Measurements from ENCODE around the gene IGSF11.
"Not testable (repeated sequence)": the region's sequence is repeated elsewhere in the genome, so short reads cannot be mapped to it uniquely, and the experiment has no call there.

IGSF11 gene

DNA sequence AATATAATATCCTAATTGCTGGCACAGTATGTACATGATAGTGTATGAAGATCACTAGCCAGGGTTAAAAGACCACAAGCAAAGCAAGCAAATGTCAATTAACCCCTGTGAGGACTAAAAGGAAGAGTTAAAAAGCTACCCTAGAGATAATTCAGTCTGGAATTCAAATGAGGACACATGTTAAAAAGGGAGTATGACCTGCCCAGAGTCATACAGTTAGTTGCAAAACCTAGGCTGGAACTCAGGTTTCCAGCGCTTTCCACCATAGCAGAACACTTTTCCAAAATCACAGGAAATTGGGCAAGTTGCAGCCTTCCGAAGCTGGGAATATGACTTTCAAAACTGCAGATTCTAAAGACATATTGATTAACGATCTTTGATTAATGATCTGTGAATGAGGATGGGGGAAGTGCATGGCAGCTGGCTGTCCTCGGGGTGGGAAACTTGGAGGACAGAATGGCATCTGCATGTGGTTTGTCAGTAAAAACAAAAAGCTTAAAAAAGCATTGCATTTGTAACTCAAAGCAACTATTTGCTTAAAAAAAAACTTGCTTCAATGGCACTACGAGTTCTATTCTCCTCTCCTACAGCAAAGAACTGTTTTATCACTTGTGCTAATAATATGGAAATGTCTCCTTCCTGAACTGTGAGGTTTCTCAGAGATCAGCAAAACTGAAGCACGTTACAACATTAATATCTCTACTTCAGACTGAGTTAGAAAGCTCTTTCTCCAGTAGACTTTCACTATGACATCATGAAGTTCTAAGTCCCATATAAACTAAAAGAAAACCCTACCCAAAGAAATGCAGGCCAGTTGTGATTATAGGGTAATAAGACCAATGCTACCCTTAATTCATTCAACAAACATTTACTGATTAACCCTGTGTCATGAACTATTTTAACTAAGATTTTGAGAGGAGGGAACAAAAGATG, 46.2 kb downstream of the IGSF11 start:
- DNase-seq = no peak

DNA sequence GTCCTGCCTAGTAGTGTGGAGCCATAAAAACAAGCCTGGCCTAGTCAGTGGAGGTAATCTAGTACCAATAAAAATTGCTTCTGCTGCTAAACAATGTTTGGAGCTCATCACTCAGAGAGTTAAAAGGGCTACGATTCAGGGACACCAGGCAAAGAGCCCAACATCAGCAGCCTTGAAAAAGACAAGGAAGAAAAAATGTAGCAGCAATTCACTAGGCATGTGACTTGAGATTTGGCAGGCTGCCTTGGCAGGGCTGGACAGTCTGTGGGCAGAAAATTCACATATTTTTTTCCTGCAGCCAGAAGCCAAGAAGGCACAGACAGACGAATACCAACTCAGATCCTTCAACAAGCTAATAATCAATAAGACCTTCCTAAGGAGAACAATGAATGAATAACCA, 47.2 kb downstream of the IGSF11 start:
- no peak for DNase-seq

DNA sequence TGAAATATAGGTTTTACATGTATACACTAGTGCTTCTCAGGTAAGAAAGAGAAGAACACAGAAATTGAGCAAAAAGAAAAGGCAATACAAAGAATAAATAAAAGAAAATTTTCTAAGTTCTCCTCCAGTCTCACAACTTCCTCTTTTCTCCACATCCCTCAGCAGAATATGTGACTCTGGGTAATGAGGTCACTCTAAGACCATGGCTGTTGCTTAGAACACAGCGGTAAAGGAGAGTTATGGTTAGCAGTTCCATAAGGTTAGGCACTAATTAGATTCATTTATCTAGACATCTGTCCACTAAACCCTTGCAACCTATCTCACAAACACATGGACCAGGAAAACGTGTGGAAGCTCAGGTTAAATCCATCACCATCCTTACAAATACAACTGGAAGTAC, 47.9 kb downstream of the IGSF11 start:
- no peak for DNase-seq

DNA sequence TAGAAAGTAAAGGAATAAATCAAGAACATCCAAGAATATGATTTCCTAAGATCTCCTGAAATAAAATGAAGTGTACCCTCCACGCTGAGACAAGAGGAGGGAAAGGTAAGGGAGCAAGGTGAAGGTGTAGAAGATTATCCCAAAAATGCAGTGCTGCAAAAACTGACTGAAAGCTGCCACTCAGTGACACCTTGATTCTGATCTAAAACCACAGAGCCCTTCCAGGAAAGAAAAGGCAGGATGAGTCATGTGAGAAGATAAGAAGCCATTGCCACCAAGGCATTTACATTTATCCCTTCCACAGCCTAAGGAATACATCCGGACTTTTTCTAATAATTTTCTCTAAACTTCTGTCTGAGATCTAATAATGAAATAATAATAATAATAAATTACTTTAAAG, 49.9 kb downstream of the IGSF11 start:
- no peak for DNase-seq

DNA sequence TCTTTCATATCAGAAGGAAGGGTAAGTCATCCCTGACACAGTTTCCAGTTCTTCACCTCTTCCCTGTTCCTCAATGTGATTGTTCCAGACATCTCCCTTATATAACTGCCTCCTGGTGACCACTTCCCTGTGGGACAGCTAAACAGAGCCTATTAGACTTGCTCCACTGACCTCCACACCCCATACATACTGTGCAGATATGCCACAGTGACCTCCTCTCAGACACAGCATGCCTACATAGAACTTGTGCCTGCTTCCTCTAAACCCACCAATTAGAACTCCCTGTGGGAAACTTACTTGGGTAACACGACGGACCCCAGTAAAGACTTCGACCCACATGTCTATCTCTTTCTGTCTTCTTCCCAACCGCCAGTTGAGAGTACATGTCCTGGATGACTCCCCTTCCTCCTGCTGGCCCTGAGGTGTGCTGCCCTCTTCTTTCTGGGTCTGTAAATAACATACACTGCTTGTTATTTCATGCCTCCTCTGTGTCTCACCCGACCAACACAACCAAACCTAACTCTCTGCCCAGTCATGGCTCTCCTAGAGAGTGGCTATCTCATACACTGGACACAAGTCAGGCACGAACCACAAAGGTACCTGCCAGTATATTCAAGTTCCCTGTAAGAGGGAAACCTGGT, 53.0 kb downstream of the IGSF11 start:
- no peak for DNase-seq

DNA sequence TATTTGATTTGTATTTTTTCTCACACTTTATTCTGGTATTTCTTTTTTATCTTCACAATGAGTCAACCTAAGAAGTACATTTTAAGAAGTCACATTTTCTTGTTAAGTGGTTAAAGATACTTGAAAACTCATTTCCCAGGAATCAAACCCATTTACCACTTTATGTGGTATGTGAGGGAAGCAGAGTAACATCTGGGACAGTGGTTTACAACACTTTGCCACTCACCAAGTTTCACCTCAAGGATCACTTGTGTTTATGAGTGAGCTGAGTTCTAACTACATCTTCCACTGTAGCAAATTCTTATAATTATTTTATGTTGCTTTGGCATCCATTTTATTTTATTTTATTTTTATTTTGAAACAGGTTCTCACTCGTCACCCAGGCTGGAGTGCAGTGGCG, 53.8 kb downstream of the IGSF11 start:
- DNase-seq = no peak

DNA sequence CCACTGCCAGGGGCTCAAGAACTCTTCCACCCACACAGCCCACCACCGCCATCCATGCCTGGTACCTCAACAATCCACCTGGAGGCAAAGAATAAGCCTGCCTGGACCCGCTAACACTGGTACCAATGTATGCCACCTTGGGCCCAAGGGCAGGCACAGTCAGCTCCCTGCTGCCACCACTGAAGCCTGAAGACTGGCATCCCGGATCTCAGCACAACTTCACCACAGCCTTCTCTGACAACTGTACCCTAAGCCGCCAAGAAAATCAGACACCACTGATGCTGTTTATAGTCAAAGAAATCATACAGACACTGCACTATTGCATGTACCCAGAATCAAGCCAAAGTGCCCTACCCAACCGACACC, 56.3 kb downstream of the IGSF11 start:
- DNase-seq = no peak

DNA sequence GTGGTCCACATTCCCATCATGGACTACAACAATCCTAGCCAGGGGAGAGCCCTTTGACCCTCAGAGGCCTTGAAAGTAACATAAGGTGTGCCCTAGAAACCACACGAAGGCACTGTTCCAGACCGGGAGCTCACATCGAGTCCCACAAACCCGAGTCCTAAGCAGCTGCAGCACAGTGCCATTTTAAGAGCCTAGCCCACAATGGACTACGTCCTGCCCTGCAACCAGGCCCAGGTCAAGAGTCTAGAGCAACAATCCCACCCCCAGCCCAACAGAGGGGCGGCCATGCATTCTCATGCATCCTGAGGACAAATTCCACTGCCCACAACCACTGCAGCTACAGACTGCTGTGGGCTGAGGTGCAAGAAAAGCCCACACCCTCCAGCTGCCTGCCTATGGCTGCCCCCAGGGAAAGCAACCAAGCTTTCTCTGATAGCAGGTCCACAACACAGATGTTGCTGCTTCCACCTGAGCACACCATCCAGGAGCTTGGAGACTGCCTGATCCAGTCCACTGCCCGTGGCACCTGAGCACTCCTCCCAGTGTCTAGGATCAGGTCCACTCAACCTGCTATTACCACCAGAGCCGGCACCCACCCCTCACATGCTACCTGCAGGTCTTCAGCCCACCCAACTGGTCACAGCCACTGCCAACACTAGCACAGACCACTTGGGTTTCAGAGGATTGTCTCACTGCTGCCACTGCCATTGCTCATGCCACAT, 56.8 kb downstream of the IGSF11 start:
- DNase-seq = no peak

DNA sequence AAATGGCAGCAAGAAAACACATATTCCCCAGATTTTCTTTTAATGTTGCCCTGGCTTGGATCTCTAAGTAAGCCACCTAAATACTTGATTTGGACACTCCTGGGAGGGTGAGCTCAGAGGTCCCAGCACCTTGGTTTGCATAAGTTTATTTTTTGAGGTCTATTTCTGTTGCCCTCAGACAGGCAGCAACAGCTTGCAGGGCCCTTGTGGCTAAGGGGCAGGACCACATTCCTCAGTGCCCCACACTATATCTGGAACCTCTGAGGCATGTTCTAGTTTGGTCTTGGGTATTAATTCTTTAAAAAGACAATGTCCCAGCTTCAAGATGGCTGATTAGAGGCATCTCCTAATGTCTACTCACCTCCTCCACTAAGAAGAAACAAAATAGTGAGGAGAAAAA, 57.5 kb downstream of the IGSF11 start:
- no peak for DNase-seq

DNA sequence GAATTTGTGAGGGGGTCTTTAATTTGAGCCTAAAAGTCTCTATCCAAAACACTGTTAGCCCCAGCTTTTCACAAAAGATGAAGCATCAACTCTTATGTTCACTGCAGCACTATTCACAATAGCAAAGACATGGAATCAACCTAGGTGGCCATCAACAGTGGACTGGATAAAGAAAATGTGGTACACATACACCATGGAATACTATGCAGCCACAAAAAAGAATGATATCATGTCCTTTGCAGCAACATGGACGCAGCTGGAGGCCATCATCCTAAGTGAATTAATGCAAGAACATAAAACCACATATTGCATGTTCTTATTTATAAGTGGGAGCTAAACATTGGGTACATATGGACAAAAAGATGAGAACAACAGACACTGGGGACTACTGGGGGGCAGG, 59.2 kb downstream of the IGSF11 start:
- not testable (repeated sequence) for DNase-seq

DNA sequence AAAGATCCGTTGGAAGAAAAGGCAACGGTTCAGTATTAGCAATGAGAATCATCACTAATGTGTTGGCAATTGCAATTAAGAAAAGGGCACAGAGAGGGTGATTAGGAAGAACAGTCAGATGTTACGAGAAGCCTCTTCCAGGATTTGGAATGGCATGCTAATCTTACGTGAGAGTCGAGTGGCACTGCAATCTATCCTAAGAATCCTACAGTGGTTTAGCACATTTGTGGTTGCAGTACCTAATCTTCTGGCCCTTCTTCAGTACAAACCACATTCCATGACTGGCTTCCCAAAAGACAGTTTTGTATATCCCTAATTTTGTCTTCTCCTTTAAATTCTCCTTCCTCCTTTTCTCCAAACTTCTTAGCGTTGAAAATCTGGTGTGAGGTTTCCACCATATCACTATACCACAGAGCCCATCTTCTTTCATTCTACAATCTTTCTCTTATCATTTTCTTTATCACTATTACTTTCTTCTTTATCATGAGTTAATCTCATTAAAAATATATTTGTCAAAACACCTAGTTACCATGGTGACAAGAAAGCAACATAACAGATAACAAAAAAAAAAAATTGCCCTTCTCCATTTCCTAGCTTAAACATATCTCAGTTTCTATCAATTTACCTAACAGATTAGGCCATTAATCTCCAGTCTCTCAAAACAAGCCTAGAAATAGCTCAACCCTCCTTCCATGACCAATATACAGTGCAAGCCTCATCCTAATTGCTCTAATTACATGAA, 60.1 kb downstream of the IGSF11 start:
- DNase-seq = no peak

DNA sequence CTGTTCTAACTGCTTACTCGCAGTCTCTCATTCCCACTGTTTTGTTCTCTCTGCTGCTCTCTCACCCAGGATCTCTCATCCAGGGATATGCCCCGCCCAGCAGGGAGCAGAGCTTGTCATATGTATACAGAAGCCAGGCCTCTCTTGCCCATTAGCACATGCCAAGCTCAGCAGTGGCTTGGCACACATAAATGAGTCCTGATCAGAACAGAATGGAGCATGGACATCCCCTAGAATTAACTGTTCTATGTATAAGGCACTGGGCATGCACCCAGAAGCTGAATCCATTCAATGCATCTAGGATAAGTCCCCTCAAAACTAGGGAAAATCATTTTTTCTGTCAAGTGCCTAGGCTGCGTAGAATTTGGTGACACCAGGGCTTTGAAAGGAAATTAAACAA, 61.6 kb downstream of the IGSF11 start:
- DNase-seq = no peak

DNA sequence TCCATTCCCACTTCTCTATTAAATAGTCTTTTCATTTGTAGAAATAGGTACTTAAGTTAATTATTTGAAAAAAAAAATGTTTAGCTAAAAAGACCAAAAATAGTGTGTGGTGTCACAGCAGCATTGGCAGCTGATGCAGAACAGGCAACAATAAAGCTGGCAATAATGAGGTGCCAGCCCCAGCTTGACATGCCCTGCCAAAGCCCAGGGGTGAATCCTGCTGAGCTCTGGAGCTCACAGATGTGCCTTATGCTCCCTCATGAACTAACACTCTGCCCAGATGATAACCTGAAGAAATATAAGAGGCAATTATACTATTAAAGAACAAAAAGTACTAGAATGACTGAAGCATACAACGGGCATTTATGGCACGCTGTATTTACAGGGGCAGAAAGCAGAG, 63.8 kb downstream of the IGSF11 start:
- no peak for DNase-seq

DNA sequence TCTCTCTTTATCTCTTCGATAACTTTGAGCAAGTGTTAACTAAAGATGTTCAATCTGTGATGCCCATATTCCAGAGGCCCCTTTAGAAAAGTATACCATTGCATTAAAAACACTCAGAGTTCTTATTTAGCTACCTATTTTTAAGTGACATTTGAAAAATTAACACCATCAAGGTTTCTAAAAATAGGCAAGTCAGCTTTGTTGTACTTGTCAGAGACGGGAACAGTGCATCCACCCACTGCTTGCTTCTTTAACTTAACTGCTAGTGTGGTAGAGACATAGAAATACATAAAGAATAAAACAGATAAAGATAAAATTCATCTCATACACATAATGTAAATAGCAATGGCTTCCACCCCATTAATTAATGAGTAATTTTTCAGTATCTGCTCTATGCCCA, 66.0 kb downstream of the IGSF11 start:
- DNase-seq = no peak

DNA sequence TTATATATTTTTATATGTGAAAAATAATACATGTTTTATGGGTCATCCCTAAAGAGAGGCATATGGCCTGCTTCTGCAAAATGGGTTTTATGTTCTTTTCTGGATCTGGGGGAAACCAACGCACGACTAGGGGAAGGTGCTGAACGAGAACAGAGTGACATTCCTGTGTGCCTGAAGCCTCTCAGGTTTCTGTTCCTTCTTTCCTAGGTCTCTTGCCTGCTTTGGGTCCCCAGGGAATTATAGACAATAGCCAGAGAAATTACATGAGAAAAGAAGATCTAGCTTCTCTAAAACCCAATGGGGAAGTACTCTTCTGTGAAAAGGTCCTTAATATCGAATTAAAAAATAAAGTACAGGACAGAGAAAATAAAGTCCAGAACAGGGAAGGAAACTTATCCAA, 66.5 kb downstream of the IGSF11 start:
- no peak for DNase-seq

DNA sequence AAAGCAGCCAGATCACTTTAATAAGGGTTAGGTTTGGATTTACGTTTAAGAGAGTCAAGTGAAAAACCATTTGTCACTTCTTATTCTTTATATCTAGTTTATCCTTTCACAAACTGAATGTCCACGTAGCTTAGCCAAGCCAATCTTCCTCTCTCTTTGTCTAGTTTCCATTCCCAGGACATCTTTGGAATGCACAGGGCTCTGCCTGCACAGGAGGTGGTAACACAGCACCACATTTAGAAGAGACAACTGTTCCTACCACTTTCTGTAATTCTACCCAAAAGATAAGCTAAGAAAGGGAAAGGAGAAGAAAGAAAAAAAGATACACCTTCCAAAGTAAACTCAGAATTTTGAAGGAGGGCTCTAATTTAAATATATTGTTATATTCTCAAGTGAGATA, 67.9 kb downstream of the IGSF11 start:
- DNase-seq = no peak

DNA sequence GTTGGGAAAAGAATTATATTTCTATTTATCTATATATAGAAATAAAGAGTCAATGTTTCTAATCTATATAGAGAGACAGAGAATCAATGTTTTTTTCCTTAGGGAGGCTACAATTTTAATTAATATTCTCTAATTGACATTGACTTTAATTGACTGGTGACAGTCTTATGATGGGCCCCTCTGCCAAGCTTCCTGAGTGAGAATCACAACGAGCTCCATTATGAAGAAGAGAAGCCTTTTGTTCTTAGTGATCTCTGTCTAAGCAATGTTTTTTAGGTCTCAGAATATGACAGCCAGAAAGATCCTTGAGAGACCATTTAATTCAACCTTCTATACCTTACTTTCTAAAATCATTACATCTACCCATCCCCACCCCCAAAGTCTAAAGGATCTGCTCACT, 70.9 kb downstream of the IGSF11 start:
- no peak for DNase-seq

DNA sequence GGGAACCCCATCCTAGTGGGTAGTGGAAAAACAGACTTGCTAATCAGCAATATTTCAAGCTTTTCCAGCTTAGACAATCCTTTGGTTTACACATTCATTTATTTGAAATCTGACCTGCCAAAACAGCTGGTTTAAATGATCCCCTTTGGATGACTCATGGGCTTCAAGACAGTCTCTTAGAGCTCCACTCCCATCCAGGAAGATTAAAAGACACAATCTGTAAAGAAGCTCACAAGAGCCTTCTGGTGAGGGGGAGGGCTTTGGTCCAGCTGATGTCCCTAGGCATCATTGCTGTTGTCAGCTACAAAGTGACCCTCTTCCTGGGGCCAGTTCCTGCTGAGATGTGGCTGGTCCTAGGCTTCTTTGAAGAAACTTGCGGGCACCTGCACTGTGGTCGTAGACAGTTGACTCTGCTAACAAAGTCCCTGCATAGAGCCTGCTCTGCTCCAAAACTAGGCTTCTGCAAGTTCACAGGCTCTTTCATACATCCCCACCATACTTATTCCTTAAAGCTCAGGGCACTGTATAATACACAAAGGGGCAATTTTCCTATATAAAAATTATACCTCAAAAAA, 73.7 kb downstream of the IGSF11 start:
- DNase-seq = no peak

DNA sequence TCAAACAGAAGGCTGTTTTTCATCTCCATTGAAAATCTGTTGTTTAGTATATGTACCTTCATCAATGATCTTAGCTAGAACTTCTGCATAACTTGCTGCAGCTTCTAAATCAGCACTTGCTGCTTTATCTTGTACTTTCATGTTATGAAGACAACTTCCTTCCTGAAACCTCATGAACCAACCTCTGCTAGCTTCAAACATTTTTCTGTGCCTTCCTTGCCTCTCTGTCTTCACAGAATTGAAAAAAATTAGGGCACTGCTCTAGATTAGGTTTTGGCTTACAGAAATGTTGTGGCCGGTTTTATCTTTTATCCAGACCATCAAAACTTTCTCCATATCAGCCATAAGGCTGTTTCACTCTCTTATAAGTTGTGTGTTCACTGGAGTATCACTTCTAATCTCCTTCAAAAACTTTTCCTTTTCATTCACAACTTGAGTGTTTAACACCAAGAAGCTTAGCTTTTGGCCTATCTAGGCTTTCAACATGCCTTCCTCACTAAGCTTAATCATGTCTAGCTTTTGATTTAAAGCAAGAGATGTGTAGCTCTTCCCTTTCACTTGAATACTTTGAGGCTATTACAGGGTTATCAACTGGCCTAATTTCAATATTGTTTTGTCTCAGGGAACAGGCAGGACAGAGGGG, 78.6 kb downstream of the IGSF11 start:
- DNase-seq = no peak

DNA sequence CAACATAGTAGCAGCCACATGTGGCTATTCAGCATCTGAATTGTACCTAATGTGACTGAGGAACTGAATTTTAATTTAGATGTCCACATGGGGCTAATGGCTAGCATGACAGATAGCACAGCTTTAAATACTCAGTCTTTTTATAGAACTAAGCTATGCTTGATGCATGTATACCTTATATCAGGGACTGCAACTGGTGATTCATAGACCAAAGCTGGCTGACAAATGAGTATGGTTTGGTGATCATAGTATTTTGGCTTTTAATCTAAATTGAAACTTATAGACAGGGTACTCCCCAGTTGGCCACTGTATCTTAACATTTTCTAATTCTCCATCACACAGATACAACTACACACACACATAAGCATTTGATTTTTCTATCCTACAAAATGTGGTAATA, 83.6 kb downstream of the IGSF11 start:
- DNase-seq = no peak

DNA sequence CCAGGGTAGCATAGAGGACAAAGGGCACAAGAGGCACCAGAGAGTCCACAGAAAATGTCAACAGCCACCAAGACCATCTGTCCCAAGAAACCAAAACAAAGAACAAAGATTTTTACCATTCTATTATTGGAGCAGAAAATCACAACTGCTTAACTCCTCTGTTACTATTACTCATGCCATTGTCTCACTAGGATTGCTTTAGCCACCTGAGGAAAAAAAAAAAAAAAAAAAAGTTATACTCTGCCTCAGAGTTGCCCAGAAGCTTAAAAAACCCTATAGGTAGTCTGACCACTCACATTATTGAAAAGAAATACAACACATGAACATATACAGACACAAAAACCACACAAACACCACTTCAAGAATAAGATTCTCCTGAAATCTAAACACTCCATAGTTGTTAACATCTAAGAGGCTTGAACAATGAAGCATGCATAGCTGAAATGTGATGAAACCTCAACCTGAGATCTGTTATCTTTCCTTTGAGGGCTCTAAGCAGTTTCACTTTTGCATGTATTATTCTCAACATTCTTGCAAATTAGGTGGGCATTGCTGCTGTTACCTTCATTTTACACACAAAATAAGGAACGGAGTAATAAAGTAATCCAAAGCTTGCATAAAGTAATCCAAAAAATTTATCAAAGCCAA, 85.4 kb downstream of the IGSF11 start:
- DNase-seq = no peak

DNA sequence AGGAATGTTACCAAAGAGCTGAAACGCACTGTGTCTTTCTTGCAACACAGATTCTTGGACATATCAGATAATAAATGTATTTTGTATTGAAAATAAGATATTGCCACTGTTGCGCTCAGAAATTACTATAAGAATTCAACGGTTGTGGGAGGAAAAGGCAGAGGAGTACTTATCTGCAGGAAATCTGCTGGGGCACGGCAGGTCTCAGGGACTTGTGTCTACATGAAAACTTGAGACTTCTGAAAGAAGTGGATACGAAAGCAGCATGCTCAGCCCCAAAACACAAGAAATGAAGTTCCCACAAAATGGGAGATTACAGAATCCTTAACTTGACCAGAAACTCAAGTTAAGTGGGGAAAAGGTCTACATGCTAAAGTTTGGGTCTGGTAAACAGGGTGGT, 86.5 kb downstream of the IGSF11 start:
- no peak for DNase-seq

All from DMS79 treated with DMSO at 0.1 percent for 48 hours (cell line).